Peyer's patch (tissue), 4 donors: Measurements from ENCODE around the gene SLC9A8.

Experiments
- POLR2A ChIP-seq, 2 donors: fragments of 450-650 bp; IDR thresholded peaks; one replicate each; pipeline ENCODE4 v1.5.1; 2017; ENCODE audit warnings: antibody characterized with exemption in 2 of 2, mild to moderate bottlenecking in 2 of 2, moderate library complexity in 2 of 2
- TF ChIP-seq, protein P1 (sequence below), 6 experiments: fragments of 450-650 bp in 4 of 6; fragments of 200-600 bp in 2 of 6; sonication (generic) in 1 of 6; IDR thresholded peaks; one replicate each; pipeline ENCODE4 v1.5.1; 2017 to 2019; ENCODE audit warnings: antibody characterized with exemption in 6 of 6, mild to moderate bottlenecking in 3 of 6, moderate library complexity in 1 of 6

DNA sequence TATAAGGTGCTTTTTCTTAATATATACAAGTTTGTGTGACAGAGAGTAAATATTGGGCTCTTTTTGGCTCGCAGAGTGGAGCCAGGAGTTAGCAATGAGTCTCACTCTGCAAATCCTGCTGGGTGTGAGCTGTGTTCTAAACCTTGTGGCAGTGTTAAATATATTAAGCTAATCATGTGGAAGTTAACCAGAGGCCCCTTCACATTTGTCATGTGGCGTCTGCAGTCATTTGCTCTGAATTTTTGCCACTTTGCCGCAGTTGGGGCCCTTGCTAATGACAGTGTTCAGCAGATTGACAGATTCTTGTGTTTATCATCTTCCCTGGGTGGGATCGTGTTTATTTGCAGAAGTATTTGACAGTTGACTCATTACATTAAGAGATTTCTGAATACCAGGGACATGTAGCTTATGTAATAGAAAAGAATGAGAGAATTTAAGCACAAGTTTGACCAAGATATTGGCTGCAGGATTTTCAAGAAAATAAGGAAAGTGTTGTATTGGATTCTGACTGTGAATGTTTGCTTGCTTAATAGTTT is 64.8 kb downstream of the SLC9A8 start:
- TF ChIP-seq POLR2A (IDR thresholded peaks at IDR 0.05) = no peak
- TF ChIP-seq, protein P1, sequence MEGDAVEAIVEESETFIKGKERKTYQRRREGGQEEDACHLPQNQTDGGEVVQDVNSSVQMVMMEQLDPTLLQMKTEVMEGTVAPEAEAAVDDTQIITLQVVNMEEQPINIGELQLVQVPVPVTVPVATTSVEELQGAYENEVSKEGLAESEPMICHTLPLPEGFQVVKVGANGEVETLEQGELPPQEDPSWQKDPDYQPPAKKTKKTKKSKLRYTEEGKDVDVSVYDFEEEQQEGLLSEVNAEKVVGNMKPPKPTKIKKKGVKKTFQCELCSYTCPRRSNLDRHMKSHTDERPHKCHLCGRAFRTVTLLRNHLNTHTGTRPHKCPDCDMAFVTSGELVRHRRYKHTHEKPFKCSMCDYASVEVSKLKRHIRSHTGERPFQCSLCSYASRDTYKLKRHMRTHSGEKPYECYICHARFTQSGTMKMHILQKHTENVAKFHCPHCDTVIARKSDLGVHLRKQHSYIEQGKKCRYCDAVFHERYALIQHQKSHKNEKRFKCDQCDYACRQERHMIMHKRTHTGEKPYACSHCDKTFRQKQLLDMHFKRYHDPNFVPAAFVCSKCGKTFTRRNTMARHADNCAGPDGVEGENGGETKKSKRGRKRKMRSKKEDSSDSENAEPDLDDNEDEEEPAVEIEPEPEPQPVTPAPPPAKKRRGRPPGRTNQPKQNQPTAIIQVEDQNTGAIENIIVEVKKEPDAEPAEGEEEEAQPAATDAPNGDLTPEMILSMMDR (IDR thresholded peaks at IDR 0.05) = no peak
